T-helper 1 cell treated with Interleukin-12 subunit alpha and Interleukin-12 subunit beta and Interleukin-4 antibody, amounts not matched to agents 30 ng/mL and 1 ng/mL, for 36 hours (primary cell): ENCODE results near the gene LYSET. TPM values are rescaled to one million over a fixed set of nuclear protein-coding genes. Genes with fewer than 3 reads are reported as not detected.
"Not testable (repeated sequence)": the region's sequence is repeated elsewhere in the genome, so short reads cannot be mapped to it uniquely, and the experiment has no call there.

Source experiments
- intact Hi-C: fragments of 100-400 bp; cut with micrococcal nuclease; formaldehyde crosslinking; loops from one replicate; pipeline ENCODE4 v1.15.1; 2024
- total RNA-seq: library from RNA; stranded (reverse); gene quantifications from 2 replicates; pipeline ENCODE4 v1.2.3, GENCODE V29; 2022

LYSET gene, protein sequence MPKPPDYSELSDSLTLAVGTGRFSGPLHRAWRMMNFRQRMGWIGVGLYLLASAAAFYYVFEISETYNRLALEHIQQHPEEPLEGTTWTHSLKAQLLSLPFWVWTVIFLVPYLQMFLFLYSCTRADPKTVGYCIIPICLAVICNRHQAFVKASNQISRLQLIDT
- 9.6 and 11.6 TPM in 2 replicates for total RNA-seq

DNA sequence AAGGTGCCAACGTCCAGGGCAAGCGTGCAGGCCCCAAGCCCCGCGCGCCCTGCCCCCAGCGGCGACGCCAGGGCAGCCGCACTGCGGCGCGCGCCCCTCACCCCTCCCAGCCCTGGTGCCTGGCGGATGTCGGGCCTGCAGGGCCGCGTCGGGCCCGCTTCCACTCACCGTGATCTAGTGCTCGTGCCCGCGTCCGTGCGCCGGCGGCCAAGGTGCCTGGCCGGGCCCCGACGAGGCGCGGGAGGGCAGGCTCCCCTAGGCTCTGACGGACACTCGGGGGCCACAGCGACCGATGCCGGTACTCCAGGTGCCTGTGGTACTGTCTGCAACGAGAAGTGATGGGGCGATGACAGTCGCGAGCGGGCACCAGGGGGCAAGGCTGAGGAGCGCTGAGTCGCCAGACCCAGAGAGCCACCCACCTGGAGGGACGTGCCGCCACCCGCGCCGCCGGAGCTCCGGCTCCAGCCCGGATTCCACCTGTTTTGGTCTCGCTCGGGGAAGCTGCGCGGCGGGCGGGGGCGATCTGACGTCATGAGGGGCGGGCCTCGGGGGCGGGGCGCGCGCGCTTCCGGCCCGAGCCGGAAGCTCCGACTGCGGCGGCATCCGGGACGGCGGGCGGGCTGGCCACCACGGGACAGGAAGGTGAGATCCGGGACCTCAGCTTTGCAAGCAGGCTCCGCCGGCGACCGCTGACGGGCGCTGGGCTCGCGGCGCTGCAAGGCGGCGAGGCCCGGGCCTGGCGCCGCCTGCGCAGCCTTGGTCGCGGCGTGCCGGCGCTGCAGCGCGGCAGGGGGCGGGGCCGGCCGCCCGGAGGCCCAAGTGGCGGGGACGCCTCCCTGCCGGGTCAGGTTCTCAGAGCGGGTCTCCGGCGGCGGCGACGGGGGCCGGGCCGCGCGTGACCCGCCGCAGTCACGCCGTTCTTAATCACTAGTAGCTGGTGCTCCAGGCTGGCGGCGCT is at the start of gene LYSET, which contains the start of gene MOAP1:
LYSET (plus strand) TSS at position 927 of the 958 bp plus-strand sequence. CDS start 89 bp downstream, outside the sequence.
MOAP1 (minus strand) TSS at position 507 of the 958 bp plus-strand sequence. CDS start 655 bp downstream, outside the sequence.
- intact Hi-C loops = loop anchor here (1.0 to 2.0 kb wide), 7 partner anchors 23 to 390 kb away; partner anchors contain the start of genes BTBD7, GOLGA5, GON7 and ITPK1

DNA sequence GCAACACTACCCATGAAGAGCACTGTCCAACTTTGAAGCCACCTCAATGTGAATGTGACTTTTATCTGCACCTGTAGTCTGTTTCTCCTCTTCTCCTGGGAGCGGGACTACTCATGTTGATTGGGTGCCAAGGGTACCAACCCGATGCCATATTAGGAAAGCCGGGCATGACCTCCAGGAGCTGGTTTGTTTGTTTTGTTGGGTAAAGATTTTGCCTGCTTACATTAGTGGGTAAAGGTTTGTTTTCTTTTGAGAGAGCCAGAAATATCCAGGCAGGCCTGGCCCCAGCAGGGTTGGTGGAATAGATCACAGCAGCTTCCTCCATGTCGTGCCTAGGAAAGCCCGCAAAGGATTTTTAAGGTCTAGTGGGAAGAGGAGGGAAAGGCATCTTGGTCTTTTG is 49.7 kb upstream of the LYSET start:
- intact Hi-C loops = loop anchor here (10.0 kb wide), 1 partner anchor 291 kb away; no protein-coding TSS in a partner anchor

DNA sequence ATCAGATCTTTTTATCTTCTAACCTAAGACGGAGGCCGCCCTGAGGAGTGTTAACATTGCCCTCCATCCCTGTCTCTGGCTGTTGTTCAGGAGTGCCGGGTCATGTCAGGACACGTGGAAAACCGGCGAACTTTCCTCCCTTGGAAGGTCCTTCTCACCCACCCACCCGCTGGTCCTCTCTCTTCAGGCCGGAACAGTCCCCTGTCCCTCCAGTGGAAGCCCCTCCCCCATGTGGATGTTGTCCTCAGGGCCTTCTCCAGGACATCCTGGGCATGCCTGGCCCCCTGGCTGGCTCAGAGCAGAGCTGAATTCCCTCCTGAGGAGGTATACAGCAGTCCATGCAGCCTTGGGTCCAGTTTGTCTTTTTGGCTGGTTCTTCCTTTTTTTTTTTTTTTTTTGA is 49.1 kb upstream of the LYSET start:
- intact Hi-C loops = loop anchor here (10.0 kb wide), 1 partner anchor 291 kb away; no protein-coding TSS in a partner anchor

DNA sequence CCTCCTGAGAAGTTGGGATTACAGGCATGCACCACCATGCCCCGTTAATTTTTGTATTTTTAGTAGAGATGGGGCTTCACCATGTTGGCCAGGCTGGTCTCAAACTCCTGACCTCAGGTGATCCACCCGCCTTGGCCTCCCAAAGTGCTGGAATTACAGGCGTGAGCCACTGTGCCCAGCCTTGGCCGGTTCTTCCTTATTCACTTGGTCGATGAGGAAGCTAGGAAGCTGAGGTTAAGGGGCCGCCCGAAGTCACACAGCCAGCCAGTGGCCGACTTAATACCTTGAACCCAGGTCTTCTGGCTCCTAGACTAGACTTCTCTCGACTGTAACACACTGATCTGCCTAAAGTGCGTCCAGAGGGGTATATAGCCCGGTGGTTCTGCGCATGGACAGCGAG is 48.6 kb upstream of the LYSET start:
- intact Hi-C loops = loop anchor here (10.0 kb wide), 1 partner anchor 292 kb away; no protein-coding TSS in a partner anchor

DNA sequence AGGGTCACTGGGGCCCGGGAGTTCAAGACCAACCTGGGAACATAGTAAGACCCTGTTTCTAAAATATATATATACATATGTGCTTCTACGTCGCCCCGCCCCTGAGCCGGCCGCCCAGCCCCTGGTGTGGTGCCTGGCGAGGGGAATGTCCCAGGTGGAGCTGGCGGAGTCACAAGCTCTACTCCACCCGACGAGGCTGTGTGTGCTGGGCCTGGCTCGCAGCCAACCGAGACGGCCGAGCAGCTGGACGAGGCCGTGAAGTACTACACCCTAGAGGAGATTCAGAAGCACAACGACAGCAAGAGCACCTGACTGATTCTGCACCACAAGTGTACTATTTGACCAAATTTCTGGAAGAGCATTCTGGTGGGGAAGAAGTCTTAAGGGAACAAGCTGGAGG is 47.3 kb upstream of the LYSET start:
- intact Hi-C loops = loop anchor here (2.0 to 10.0 kb wide), 2 partner anchors 47 to 293 kb away; partner anchors contain the start of genes LYSET and MOAP1

DNA sequence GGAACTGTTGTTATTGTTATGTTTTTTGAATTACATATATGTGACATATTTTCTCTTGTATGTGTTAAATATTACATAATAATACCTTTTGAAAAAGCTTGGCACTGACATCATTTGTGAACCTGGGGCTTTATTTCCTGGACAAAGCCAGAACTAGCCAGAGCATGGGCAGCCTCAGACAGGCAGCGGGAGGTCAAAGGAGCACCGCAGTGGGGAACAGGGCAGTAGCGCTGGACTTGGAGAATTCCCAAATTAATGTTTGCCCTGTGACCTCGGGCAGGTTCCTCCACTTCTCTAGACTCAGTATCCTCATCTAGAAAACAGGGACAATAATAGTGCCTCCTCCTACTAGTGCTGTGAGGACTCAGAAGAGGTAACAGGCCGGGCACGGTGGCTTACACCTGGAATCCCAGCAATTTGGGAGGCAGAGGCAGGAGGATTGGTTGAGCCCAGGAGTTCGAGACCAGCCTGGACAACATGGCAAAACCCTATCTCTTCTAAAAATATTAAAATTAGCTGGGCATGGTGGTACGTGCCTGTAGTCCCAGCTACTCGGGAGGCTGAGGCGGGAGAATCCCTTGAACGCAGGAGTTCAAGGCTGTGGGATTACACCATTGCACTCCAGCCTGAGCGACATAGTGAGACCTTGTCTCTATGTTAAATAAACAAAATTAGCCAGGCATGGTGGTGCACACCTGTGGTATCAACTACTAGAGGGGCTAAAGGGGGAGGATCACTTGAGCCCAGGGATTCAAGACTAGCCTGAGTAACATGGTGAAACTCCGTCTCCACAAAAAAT is 42.1 kb upstream of the LYSET start:
- intact Hi-C loops = no loop called here

DNA sequence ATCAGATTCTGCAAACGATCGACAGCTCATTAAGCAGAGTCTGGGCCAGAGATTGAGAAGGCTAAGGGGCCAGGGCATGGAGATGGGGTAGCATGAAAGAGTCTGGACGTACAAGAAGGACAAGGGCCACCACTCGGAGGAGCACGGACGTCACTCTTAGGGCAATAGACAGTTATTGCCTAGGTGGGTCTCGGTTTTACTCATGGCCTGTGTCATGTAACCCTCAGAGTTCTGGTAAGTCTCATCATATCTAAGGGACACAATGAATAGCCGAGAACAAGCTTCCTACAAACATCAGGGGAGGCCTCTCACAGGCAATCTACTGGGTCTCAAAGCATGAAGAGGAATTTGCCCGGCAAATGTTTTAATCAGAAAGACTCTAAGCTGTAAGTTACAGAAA is 39.0 kb upstream of the LYSET start:
- intact Hi-C loops = no loop called here

DNA sequence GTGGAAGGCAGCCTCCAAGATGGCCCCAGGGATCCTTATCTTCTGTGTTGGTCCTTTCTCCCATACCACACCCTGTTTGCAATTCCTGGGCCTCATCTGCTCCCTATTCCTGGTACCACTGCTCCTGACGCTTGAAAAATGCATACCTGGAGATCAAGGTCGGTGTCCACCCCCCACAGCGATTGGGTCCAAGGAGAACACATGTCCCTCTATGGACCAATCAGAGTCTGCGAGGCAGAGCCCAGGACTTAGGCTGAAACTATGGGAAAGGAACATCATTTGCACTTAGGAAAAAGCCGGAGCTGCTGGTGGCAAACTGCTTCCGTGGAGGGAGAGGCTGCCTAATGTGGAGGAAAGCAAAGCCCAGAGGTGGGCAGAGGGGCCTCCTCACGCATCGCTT is 36.1 kb upstream of the LYSET start:
- intact Hi-C loops = no loop called here

DNA sequence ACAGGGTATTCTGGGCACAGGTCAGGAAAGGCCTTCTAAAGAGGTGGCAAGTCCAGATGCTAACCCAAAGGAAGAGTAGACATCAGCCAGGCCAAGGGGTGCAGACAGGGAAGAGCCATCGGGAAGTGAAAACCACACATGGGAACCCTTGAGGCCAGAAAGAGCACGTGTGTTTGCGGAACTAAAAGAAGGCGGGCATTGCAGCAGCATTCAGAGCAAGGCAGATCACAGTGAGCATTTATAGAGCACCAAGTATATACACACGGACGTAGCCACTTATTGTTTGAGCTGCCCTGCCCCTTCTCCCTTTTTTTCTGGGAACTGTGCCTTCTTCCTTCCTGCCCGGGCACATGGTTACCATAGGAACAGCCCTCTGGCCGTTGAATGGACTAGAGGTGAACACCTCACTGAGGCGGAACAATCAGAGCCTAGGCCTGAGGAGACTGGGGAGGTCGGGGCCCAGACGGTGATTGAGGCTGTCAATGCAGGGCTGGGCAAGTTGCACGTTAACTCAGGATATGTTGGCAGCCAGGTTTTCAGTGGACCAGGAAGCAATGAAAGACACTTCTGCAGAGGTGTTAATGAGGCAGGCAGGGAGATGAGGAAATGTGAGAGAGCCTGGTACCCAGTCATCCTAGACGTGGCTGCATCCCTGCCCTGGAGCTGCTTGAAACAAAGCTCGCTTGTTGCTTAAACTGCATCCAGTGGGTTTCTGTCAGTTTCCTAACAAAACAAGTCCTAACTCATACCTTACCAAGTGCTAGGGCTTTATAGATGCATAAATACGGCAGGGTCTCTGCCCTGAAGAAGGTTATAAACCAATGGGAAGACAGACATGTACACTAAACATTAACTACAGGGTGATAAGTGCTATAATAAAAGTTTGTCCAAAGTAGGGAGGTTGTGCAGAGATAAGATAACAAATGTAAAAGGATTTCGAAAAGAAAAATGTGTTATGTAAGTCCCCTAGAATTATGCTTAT is 34.6 kb upstream of the LYSET start:
- intact Hi-C loops = no loop called here

DNA sequence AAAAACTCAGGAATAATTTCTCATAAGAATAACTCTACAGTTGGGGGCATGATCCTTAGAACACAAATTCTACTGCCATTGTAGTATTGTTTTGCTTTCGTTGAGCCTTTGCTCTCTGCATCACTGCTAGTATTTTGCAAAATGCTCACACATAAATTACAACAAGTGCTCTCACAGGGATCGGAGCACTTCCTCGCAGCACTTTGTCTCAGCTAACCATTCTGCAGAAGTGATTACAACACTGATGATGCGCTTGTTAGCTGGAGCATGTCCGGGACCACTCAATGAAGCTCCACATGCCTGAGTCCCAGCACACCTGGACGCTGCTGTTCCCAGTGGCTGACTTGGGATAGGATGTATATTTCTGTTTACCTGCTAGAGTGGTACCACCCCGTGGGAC is 32.0 kb upstream of the LYSET start:
- intact Hi-C loops = no loop called here

DNA sequence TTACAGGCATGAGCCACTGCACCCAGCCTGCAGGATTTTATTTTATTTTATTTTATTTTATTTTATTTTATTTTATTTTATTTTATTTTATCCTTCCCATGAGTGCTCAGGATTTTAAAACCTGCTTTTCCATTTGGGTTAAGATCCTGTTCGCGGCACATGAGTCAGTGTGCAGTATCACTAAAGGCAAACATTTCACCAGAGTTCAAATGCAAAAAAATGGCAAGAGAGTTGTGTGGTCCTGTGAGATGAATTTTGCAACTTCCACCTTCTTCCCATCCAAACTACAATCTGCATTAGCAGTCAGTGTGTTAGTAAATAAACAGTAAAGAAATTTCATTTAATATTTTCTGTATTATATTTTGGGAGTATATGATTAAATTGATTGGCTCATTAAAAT is 29.4 kb upstream of the LYSET start:
- intact Hi-C loops = no loop called here

DNA sequence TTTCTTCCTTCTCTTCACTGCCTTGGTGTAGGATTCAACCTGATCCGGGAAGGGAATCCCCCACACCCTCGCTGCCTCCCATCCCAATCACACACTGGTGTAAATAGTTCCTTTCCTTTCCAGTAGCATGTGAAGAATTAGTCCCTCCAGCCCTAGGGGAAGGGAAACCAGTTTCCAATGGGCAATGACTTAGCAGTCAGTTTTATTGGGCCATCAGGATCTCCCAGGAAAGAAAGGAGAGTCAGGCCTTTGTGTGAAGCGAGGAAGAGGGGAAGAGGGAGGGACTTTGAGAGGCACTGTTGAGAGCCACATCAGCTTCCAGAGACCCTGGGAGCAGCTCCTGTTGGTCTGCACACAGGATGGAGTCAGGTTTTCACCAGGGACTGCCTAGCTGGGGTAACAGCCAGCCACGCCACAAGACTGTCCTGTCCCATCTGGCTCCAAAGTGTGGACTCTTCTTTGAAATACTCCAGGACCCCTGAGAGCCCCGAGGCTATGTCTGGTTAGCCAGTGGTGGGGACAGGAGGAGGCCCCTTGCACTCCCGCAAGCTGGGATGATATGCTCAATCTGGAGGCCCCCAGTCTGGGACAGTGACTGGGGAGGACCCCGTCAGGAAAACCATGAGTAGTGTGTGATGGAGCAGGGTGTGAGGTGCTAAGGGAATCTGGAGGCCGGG is 28.3 kb upstream of the LYSET start:
- intact Hi-C loops = no loop called here

DNA sequence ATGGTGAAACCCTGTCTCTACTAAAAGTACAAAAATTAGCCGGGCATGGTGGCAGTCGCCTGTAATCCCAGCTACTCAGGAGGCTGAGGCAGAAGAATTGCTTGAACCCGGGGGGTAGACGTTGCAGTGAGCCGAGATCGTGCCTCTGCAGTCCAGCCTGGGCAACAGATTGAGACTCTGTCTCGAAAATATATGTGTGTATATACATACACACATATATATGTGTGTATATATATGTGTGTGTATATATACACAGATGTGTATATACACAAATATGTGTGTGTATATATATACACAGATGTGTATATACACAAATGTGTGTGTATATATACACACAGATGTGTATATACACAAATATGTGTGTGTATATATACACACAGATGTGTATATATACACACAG is 26.8 kb upstream of the LYSET start:
- intact Hi-C loops = not testable (repeated sequence)

DNA sequence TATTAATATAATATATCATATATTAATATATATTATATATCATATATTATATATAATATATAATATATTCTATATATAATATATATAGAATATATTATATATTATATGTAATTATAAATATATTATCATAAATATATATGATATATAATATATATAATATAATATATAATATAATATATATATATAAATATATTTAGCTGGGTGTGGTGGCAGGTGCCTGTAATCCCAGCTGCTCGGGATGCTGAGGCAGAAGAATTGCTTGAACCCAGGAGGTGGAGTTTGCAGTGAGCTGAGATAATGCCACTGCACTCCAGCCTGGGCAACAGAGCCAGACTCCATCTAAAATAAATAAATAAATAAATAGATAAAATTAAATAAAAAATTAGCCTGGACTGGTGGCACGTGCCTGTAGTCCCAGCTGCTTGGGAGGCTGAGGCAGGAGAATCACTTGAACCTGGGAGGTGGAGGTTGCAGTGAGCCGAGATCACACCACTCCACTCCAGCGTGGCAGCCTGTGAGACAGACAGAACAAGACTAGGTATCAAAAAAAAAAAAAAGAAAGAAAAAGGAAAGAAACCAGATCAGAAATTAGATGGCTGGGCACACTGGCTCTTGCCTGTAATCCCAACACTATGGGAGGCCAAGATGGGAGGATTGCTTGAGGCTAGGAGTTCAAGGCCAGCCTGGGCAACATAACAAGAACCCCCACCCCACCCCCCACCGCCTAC is 25.3 kb upstream of the LYSET start:
- intact Hi-C loops = loop anchor here (1.0 kb wide), 1 partner anchor 24 kb away; no protein-coding TSS in a partner anchor

DNA sequence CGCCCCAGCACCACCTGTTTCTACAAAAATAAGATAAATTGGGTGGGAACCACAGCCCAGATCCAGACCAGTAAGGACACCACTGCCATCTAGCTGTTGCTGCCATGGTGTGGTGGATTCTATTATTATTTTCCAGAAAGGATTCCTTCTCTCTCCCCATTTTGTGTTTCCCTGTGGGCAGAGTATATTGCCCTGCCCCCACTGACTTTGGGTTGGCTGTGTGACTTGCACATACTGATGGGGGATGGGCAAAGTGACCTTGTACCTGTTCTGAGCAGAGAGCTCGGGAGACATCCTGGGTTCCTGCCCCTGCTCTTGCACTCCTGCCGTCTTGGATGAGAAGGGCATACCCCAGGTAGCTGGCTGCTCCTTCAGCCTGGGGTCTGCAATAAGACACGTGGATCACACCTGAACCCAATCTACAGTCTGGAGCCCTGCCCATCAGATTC is 24.7 kb upstream of the LYSET start:
- intact Hi-C loops = loop anchor here (1.0 kb wide), 1 partner anchor 23 kb away; no protein-coding TSS in a partner anchor

DNA sequence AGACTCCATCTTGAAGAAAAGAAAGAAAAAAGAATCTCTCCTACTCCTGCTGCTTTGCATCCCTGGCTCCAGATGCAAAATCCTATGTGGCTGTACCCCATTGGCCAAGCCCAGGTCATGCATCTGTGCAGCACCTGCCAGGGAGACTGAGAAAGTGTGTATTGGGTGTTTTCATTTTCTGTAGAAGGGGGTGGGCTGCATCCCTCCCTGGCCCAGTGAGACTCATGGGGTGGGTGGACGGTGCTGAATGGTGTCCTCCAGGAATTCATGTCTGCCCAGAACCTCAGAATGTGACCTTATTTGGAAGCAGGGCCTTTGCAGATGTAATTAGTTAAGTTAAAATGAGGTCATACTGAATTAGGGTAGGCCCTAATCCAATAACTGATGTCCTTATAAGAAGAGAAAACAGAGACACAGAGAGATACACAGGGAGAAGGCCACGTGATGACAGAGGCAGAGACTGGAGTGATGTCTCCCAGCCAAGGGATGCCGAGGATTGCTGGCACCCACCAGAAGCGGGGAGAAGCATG is 23.6 kb upstream of the LYSET start:
- intact Hi-C loops = no loop called here

DNA sequence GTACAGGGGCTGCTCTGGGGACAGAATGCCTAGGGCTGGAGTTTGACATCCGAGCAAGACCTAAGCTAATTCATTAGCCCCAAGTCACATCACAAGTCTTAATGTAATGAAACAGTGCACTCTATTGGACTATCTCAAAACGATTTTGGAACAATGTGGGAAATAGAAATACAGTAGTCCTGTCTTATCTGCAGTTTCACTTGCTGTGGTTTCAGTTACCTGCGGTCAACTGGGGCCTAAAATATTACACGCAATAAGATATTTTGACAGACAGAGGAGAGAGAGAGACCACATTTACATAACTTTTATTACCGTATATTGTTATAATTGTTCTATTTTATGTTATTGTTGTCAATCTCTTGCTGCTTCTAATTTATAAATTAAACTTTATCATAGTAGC is 21.6 kb upstream of the LYSET start:
- intact Hi-C loops = loop anchor here (2.0 kb wide), 1 partner anchor 15 kb away; no protein-coding TSS in a partner anchor
